KOPT-K1 (cell line): Measurements from ENCODE around the gene CCDC77.
"Not testable (repeated sequence)": the region's sequence is repeated elsewhere in the genome, so short reads cannot be mapped to it uniquely, and the experiment has no call there.

Experiments
- H3K27ac ChIP-seq: fragments of 200-600 bp; sonication (generic); 2 replicates; pipeline ENCODE4 v1.5.1; 2016; ENCODE audit warnings: antibody characterized with exemption, mild to moderate bottlenecking, low read depth, low read length; ENCODE audit not compliant: poor library complexity, severe bottlenecking
- H3K36me3 ChIP-seq: fragments of 200-600 bp; sonication (generic); 2 replicates; pipeline ENCODE4 v1.5.1; 2017; ENCODE audit warnings: antibody characterized with exemption, mild to moderate bottlenecking, low read length, moderate library complexity; ENCODE audit not compliant: insufficient read depth
- H3K9me3 ChIP-seq: fragments of 200-600 bp; sonication (generic); 2 replicates; pipeline ENCODE4 v1.5.1; 2017; ENCODE audit warnings: antibody characterized with exemption, low read length, mild to moderate bottlenecking; ENCODE audit not compliant: insufficient read depth, poor library complexity, severe bottlenecking

CCDC77 gene

GRCh38 chr12:422526-422925, 21.1 kb downstream of the CCDC77 start:
- peaks cover 63% of the 10 kb centered on the region for H3K36me3 ChIP-seq
- no peaks in the 10 kb centered on the region for H3K9me3 ChIP-seq
- no peak overlapping the region for H3K27ac ChIP-seq

- not testable (repeated sequence) for H3K9me3 ChIP-seq, H3K27ac ChIP-seq
- peaks cover 84% of the 10 kb centered on the region for H3K36me3 ChIP-seq
These were observed 34.3 kb downstream of the CCDC77 start for GRCh38 chr12:435737-436136.

- H3K27ac ChIP-seq: no peak overlapping the region
- peaks cover 36% of the 10 kb centered on the region for H3K36me3 ChIP-seq
- H3K9me3 ChIP-seq: no peaks in the 10 kb centered on the region
These were observed 40.9 kb downstream of the CCDC77 start for GRCh38 chr12:442235-442884.

GRCh38 chr12:447141-447540, 45.7 kb downstream of the CCDC77 start:
- no peak overlapping the region for H3K27ac ChIP-seq
- H3K9me3 ChIP-seq: no peaks in the 10 kb centered on the region

GRCh38 chr12:449203-449602, 47.8 kb downstream of the CCDC77 start:
- no peaks in the 10 kb centered on the region for H3K36me3 ChIP-seq
- H3K9me3 ChIP-seq: no peaks in the 10 kb centered on the region
- no peak overlapping the region for H3K27ac ChIP-seq

More at GRCh38 chr12:447141-447540, 45.7 kb downstream of the CCDC77 start:
- H3K36me3 ChIP-seq: peaks cover under 1% of the 10 kb centered on the region; the same call in 1 of the 2 replicates

GRCh38 chr12:450438-450837, 49.0 kb downstream of the CCDC77 start:
- no peaks in the 10 kb centered on the region for H3K9me3 ChIP-seq
- H3K36me3 ChIP-seq: no peaks in the 10 kb centered on the region
- no peak overlapping the region for H3K27ac ChIP-seq

GRCh38 chr12:452667-453210, 51.3 kb downstream of the CCDC77 start:
- no peaks in the 10 kb centered on the region for H3K36me3 ChIP-seq
- H3K27ac ChIP-seq: no peak overlapping the region

GRCh38 chr12:454833-455232, 53.4 kb downstream of the CCDC77 start:
- H3K36me3 ChIP-seq: no peaks in the 10 kb centered on the region
- H3K27ac ChIP-seq: no peak overlapping the region
- no peaks in the 10 kb centered on the region for H3K9me3 ChIP-seq

More at GRCh38 chr12:452667-453210, 51.3 kb downstream of the CCDC77 start:
- H3K9me3 ChIP-seq: no peaks in the 10 kb centered on the region

GRCh38 chr12:455821-456220, 54.4 kb downstream of the CCDC77 start:
- Histone ChIP-seq H3K9me3 (no peaks in the 10 kb centered on the region), H3K36me3 (no peaks in the 10 kb centered on the region), H3K27ac (no peak overlapping the region)

- H3K9me3 ChIP-seq: no peaks in the 10 kb centered on the region
- no peaks in the 10 kb centered on the region for H3K36me3 ChIP-seq
- H3K27ac ChIP-seq: no peak overlapping the region
These were observed 56.2 kb downstream of the CCDC77 start for GRCh38 chr12:457676-458075.

- Histone ChIP-seq H3K9me3 (no peaks in the 10 kb centered on the region), H3K36me3 (no peaks in the 10 kb centered on the region), H3K27ac (no peak overlapping the region)
These were observed 57.6 kb downstream of the CCDC77 start for GRCh38 chr12:459050-459429.

GRCh38 chr12:459430-460258, 58.2 kb downstream of the CCDC77 start, which contains the start of gene B4GALNT3:
Gene B4GALNT3 (plus strand): TSS chr12:459939. CDS start chr12:460377, 438 bp downstream.
- H3K9me3 ChIP-seq: no peaks in the 10 kb centered on the region
- H3K36me3 ChIP-seq: no peaks in the 10 kb centered on the region
- H3K27ac ChIP-seq: no peak within 1 kb of the TSS

- no peaks in the 10 kb centered on the region for H3K9me3 ChIP-seq
- H3K27ac ChIP-seq: no peak overlapping the region
- no peaks in the 10 kb centered on the region for H3K36me3 ChIP-seq
These were observed 59.1 kb downstream of the CCDC77 start for GRCh38 chr12:460261-461230.

- no peaks in the 10 kb centered on the region for H3K9me3 ChIP-seq
- H3K36me3 ChIP-seq: no peaks in the 10 kb centered on the region
- H3K27ac ChIP-seq: no peak overlapping the region
These were observed 60.0 kb downstream of the CCDC77 start for GRCh38 chr12:461425-461824.
